Measurements from ENCODE around the gene ZNF221. TPM values are rescaled to one million over a fixed set of nuclear protein-coding genes. Genes with fewer than 3 reads are reported as not detected.

ZNF221 gene
- total and polyA plus RNA-seq, 11 donors = 2.4 to 6.7 (median 3.7) TPM

- intact Hi-C loops (cut with DNase I) = loop anchor here in 8 of 10 donors (2.0 to 10.0 kb wide), 9 partner anchors 19 to 164 kb away; partner anchors contain the start of genes ZNF224 (in 4 of the 8), ZNF155 (in 2 of the 8), ZNF223 (in 2 of the 8) and ZNF222 (in 1 of the 8)
- WGBS, 4 donors = 1 to 3% (median 3%) methylated on average over 15 of the region's 15 CpGs
- TF ChIP-seq CTCF (IDR thresholded peaks at IDR 0.05) = no peak
- no peak for TF ChIP-seq POLR2A (IDR thresholded peaks at IDR 0.05)
- ATAC-seq = peak; percentile 8 to 23 (median 18)
- H3K27me3 ChIP-seq = no peaks in the 10 kb centered on the region
- peak overlapping the region; percentile 61 to 92 (median 82) for H3K4me3 ChIP-seq
- H3K4me1 ChIP-seq = peaks cover 0 to 28% (median 11%) of the 10 kb centered on the region in 12 donors
- peak overlapping the region in 9 of 12 donors; percentile 52 to 84 (median 79) for H3K27ac ChIP-seq
- H3K36me3 ChIP-seq = peaks cover 0 to 24% (median 18%) of the 10 kb centered on the region in 9 donors
- no peak for DNase-seq
- peaks cover 0 to 43% (median 14%) of the 10 kb centered on the region in 12 donors for H3K9me3 ChIP-seq
These were observed 52.5 kb downstream of the ZNF221 start for GRCh38 chr19:44003461-44004009.

- 88 to 100% (median 95%) methylated on average over 1 of the region's 1 CpG for WGBS, 4 donors
- H3K4me3 ChIP-seq = no peak overlapping the region
- ATAC-seq (no peak), DNase-seq (no peak)
- H3K4me1 ChIP-seq = peaks cover 0 to 28% (median 11%) of the 10 kb centered on the region in 12 donors
- no peaks in the 10 kb centered on the region for H3K27me3 ChIP-seq
- H3K9me3 ChIP-seq = peaks cover 0 to 60% (median 39%) of the 10 kb centered on the region in 12 donors
- intact Hi-C loops (cut with DNase I) = loop anchor here in 5 of 10 donors (10.0 kb wide), 3 partner anchors 49 to 99 kb away; partner anchors contain the start of genes ZNF224 (in 2 of the 5) and ZNF223 (in 1 of the 5)
- no peak for TF ChIP-seq POLR2A (IDR thresholded peaks at IDR 0.05)
- no peak for TF ChIP-seq CTCF (IDR thresholded peaks at IDR 0.05)
- peaks cover 17 to 48% (median 43%) of the 10 kb centered on the region in 9 donors for H3K36me3 ChIP-seq
- no peak overlapping the region for H3K27ac ChIP-seq
These were observed 54.9 kb downstream of the ZNF221 start for GRCh38 chr19:44005973-44006372.

GRCh38 chr19:44007473-44007872 is 56.4 kb downstream of the ZNF221 start:
- peaks cover 21 to 63% (median 56%) of the 10 kb centered on the region in 9 donors for H3K36me3 ChIP-seq
- DNase-seq (no peak), ATAC-seq (no peak)
- H3K27me3 ChIP-seq = no peaks in the 10 kb centered on the region
- no peak for TF ChIP-seq POLR2A (IDR thresholded peaks at IDR 0.05)
- TF ChIP-seq CTCF (IDR thresholded peaks at IDR 0.05) = no peak
- peaks cover 0 to 75% (median 54%) of the 10 kb centered on the region in 12 donors for H3K9me3 ChIP-seq
- peaks cover 0 to 22% (median 9%) of the 10 kb centered on the region in 12 donors for H3K4me1 ChIP-seq
- H3K4me3 ChIP-seq = no peak overlapping the region
- no peak overlapping the region for H3K27ac ChIP-seq
- WGBS, 4 donors = 97 to 100% (median 98%) methylated on average over 6 of the region's 6 CpGs
- intact Hi-C loops (cut with DNase I) = loop anchor here in 5 of 10 donors (10.0 kb wide), 3 partner anchors 47 to 97 kb away; partner anchors contain the start of genes ZNF224 (in 2 of the 5) and ZNF223 (in 1 of the 5)

- no peak overlapping the region for H3K4me3 ChIP-seq
- intact Hi-C loops (cut with DNase I) = no loop called here
These were observed 59.4 kb downstream of the ZNF221 start for GRCh38 chr19:44010468-44010867.

More at GRCh38 chr19:44010468-44010867, 59.4 kb downstream of the ZNF221 start:
- 95 to 99% (median 98%) methylated on average over 5 of the region's 5 CpGs for WGBS, 4 donors
- no peak overlapping the region for H3K27ac ChIP-seq
- H3K36me3 ChIP-seq = peaks cover 21 to 72% (median 56%) of the 10 kb centered on the region in 9 donors
- TF ChIP-seq POLR2A (IDR thresholded peaks at IDR 0.05) (no peak), CTCF (IDR thresholded peaks at IDR 0.05) (no peak)
- ATAC-seq (no peak), DNase-seq (no peak)
- peaks cover 0 to 100% (median 61%) of the 10 kb centered on the region in 12 donors for H3K9me3 ChIP-seq
- H3K27me3 ChIP-seq = no peaks in the 10 kb centered on the region
- peaks cover 0 to 10% (median 0%) of the 10 kb centered on the region in 12 donors for H3K4me1 ChIP-seq
